Stimulated activated CD8-positive, alpha-beta memory T cell treated with anti-CD3 and anti-CD28 coated beads, Interleukin-4, amount 100 ng/mL, for 4 hours (primary cell): Measurements from ENCODE around the gene DLGAP1.

Source experiments
- DNase-seq, 2 donors: peaks; one replicate each; pipeline ENCODE4 v3.0.0-alpha.2; 2020; ENCODE audit warnings: low read depth in 2 of 2, low spot score in 1 of 2

The DLGAP1 gene

GRCh38 chr18:3872641-3873040 is 582.5 kb downstream of the DLGAP1 start:
- no peak for DNase-seq

GRCh38 chr18:3871687-3872086 is 583.4 kb downstream of the DLGAP1 start:
- DNase-seq = no peak

GRCh38 chr18:3870914-3871313 is 584.2 kb downstream of the DLGAP1 start:
- DNase-seq = no peak

GRCh38 chr18:3869848-3870247 is 585.3 kb downstream of the DLGAP1 start:
- no peak for DNase-seq

- no peak for DNase-seq
Measured at GRCh38 chr18:3867864-3868311, 587.2 kb downstream of the DLGAP1 start.

- DNase-seq = no peak
Measured at GRCh38 chr18:3867236-3867635, 587.9 kb downstream of the DLGAP1 start.

GRCh38 chr18:3864669-3865298 is 590.3 kb downstream of the DLGAP1 start:
- no peak for DNase-seq

GRCh38 chr18:3863593-3863992 is 591.5 kb downstream of the DLGAP1 start:
- DNase-seq = no peak

- DNase-seq = no peak
Measured at GRCh38 chr18:3863006-3863405, 592.1 kb downstream of the DLGAP1 start.

GRCh38 chr18:3861495-3861894 is 593.6 kb downstream of the DLGAP1 start:
- DNase-seq = no peak

GRCh38 chr18:3857544-3857943 is 597.6 kb downstream of the DLGAP1 start:
- no peak for DNase-seq

GRCh38 chr18:3855966-3856365 is 599.1 kb downstream of the DLGAP1 start:
- no peak for DNase-seq

- DNase-seq = no peak
Measured at GRCh38 chr18:3852321-3852720, 602.8 kb downstream of the DLGAP1 start.

- no peak for DNase-seq
Measured at GRCh38 chr18:3851159-3851558, 603.9 kb downstream of the DLGAP1 start.

- no peak for DNase-seq
Measured at GRCh38 chr18:3848316-3848715, 606.8 kb downstream of the DLGAP1 start.

- DNase-seq = no peak
Measured at GRCh38 chr18:3845161-3845560, 609.9 kb downstream of the DLGAP1 start.

- no peak for DNase-seq
Measured at GRCh38 chr18:3842844-3843243, 612.3 kb downstream of the DLGAP1 start.

- no peak for DNase-seq
Measured at GRCh38 chr18:3840766-3841165, 614.3 kb downstream of the DLGAP1 start.

GRCh38 chr18:3839581-3839981 is 615.5 kb downstream of the DLGAP1 start:
- DNase-seq = no peak

- DNase-seq = no peak
Measured at GRCh38 chr18:3836483-3837335, 618.4 kb downstream of the DLGAP1 start.

- DNase-seq = no peak
Measured at GRCh38 chr18:3832025-3832638, 623.0 kb downstream of the DLGAP1 start.

- DNase-seq = no peak
Measured at GRCh38 chr18:3830604-3831003, 624.5 kb downstream of the DLGAP1 start.
